GM21447 (cell line): ENCODE results near the gene CSTPP1.
"Not testable (repeated sequence)": the region's sequence is repeated elsewhere in the genome, so short reads cannot be mapped to it uniquely, and the experiment has no call there.

Experiments
- ATAC-seq: cut with Tn5 transposase; IDR thresholded peaks from one replicate; pipeline ENCODE4 v1.9.1; 2021; ENCODE audit not compliant: unreplicated experiment

The CSTPP1 gene

DNA sequence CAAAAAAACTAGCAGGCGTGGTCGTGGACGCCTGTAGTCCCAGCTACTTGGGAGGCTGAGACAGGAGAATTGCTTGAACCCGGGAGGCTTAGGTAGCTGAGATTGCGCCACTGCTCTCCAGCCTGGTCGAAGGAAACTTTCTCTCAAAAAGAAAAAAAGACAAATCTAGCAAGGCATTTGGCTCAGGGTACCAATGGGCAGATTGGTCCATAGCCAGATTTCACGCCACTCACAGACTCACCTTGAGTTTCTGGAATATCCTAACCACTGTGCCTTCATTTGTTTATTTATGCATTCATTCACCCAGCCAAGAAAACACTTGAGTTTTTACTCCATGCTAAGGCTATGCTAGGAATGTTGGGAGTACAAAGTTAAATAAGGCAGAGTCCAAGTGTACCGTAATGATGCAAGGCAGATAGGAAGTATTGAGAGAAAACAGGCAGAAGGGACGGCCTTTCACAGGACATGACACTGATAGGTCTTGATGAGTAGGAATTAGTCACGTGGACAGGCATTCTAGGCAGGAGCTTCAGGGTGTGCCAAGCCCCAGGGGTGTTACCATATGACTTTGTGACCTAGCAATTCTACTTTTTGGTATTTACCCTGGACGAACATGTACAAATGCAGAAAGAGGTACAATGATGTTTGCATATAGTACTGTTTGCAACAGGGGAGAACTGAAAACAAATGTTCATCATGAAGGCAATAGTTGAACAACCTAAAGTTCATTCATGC is 252.7 kb downstream of the CSTPP1 start:
- no peak for ATAC-seq

DNA sequence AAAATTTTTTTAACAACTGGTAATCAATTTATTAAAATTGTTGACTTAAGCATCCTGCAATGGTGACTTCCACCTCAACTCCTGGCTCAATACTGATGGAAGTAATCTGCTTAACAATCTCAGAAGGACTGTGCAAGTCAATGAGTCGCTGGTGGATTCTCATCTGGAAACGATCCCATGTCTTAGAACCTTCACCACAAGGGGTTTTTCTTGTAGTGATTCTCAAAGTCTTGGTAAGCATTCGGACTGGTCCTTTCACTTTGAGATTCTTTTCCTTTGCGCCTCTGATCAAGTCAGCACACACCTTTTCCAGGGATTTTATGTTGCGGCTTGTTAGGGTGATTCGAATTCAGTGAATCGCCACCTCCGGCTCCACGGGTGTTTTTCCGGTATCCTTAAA is 254.6 kb downstream of the CSTPP1 start:
- not testable (repeated sequence) for ATAC-seq

DNA sequence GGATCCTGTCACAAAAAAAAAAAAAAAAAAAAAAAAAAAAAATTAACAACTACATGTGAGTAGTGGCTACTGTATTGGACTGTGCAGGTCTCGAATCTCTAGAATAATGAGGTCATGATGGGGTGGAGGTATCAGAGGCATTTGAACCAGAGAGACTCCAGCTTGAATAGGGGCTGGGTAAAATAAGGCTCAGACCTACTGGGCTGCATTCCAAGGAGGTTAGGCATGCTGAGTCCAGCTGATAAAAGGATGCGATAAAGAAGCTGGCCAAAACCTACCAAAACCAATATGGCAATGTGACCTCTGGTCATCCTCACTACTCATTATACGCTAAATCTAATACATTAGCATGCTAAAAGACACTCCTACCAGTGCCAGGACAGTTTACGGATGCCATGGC is 255.6 kb downstream of the CSTPP1 start:
- no peak for ATAC-seq

DNA sequence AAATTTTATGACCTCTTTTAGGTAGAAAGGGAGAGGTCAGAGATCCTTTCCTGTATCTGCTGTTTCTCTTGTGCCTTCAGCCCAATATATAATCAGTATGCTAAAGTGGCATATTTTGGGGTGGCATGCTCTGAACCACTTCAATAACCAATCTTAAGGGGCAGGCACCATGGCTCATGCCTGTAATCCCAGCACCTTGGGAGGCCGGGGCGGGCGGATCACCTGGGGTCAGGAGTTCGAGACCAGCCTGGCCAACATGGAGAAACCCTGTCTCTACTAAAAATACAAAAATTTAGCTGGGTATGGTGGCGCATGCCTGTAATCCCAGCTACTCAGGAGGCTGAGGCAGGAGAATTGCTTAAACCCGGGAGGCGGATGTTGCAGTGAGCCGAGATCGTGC is 261.6 kb downstream of the CSTPP1 start:
- ATAC-seq = not testable (repeated sequence)

DNA sequence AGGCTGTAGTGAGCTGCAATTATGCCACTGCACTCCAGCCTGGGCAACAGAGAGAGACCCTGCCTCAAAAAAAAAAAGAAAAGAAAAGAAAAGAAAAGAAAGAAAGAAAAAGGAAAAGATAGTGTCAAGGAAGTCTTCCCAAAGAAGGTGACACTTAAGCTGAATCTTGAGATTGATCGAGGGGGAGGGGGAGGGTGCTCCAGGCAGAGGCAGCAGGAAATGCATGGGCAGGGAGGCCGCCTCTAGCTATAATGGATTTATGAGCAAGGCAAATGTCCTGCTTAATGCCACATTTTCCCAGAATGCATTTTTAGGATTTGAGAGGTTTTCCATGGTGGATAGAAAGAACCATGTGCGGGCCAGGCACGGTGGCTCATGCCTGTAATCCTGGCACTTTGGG is 264.5 kb downstream of the CSTPP1 start:
- no peak for ATAC-seq

DNA sequence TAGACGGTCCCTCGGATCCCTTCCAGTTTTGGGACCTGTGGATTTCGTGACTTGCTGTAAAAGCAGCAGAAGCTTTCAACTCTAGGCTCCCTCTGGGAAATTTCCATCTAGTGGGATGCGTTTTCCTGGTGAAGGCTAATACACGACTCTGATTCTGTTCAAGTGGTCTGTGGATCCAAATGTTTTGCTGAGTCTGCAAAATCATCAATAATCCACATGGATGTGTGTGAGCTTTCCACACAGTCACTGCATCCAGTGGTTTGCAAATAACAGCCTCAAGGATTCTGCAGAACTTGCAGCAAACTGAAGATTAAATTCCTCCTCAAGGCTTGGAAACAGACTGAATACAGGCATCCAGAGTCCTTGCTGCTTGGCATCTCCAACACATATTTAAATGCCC is 266.0 kb downstream of the CSTPP1 start:
- ATAC-seq = no peak

DNA sequence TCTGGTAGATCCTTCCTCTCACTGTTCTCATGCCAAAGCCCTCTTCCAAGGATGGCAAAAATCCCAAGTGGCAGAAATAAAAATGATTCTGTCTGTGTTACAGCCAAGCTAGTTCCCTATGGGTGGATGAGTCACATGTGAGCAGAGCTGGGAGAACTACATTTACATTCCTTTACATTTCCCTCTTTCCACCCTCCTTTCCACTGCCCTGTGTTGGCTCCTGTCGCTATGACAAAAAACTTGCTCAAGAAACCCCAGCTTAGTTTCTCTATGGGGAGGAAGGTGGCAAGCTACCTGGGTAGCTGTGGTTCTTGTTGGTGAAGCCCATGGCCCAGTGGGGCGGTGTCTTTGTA is 268.1 kb downstream of the CSTPP1 start:
- ATAC-seq = no peak

DNA sequence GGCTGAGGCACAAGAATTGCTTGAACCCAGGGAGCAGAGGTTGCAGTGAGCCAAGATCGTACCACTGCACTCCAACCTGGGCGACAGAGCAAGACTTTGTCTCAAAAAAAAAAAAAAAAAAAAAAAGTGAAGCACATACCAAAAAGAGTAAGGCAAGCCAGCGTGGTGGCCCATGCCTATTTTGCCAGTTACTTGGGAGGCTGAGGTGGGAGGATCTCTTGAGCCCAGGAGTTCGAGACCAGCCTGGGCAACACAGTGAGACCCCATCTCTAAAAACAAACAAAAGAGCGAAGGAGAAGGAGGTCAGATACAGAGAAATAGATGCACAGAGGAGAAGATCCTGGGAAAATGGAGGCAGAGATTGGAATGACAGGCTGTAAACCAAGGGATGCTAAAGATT is 270.0 kb downstream of the CSTPP1 start:
- ATAC-seq = not testable (repeated sequence)

DNA sequence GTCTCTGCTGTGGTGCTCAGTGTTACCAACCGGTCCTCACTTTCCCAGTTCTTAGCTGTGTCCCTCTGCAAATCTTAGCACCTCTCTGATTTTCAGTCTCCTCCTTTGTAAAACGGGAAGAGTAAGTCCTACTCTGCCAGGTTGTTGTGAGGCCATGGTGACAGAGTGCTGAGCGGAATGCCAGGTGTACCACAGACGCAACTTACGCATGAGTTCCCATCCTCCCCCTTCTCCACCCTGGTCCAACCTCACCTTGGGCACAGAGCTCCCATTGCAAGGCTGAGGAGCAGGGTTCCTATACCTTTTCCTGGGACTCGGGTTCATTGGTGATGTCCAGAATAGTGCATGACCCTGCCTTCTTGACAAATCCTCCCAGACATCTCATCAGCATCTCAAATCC is 270.9 kb downstream of the CSTPP1 start:
- no peak for ATAC-seq

DNA sequence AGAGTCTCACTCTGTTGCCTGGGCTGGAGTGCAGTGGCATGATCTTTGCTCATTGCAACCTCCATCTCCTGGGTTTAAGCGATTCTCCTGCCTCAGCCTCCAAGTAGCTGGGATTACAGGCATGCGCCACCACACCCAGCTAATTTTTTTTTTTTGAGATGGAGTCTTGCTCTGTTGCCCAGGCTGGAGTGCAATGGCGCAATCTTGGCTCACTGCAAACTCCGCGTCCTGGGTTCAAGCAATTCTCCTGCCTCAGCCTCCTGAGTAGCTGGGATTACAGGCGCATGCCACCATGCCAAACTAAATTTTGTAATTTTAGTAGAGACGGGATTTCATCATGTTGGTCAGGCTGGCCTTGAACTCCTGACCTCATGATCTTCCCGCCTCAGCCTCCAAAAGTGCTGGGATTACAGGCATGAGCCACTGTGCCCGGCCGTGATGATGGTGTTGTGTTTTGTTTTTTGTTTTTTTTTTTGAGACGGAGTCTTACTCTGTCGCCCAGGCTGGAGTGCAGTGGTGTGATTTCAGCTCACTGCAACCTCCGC is 271.5 kb downstream of the CSTPP1 start:
- ATAC-seq = not testable (repeated sequence)

DNA sequence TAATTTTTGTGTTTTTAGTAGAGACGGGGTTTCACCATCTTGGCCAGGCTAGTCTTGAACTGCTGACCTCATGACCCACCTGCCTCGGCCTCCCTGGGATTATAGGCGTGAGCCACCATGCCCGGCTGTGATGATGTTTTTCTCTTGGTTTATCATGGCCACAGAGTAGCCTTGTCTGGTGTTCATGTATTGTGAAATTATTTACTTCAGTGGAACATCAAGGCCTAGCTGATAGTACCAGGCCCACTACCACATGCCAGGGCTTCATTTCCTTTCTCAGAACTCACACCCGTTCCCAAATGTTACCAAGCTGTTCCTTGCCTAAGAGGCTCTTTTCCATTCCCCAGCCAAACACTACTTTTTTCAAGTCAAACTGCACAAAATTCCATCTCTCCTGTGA is 272.1 kb downstream of the CSTPP1 start:
- ATAC-seq = no peak
